ENCODE measurements around the gene MTPN. TPM values are rescaled to one million over a fixed set of nuclear protein-coding genes. Genes with fewer than 3 reads are reported as not detected.

MTPN gene
- total RNA-seq, result 102 and 117 TPM in 2 replicates

GRCh38 chr7:135977007-135977741, at the start of gene MTPN:
Gene MTPN, minus strand, starts transcription at chr7:135977359. Its CDS starts 259 bp downstream, at chr7:135977100.

Other genes starting within 250 kb of the MTPN start
- not detected in 2 replicates for gene SLC13A4, start 249.2 kb downstream of the MTPN start, total RNA-seq
- gene FAM180A, start 228.5 kb downstream of the MTPN start, total RNA-seq, result not detected in 2 replicates